Muscle layer of colon (tissue), 2 donors: ENCODE data around the gene C16orf82.

Experiments
- H3K27ac ChIP-seq: one replicate; pipeline ENCODE4 v1.7.0; 2013; ENCODE audit warnings: low read depth, mild to moderate bottlenecking, low read length, moderate library complexity
- H3K27me3 ChIP-seq, 2 donors: one replicate each; pipeline ENCODE4 v1.7.0; 2013; ENCODE audit warnings: low read length in 2 of 2, mild to moderate bottlenecking in 2 of 2; ENCODE audit not compliant: insufficient read depth in 2 of 2, control insufficient read depth in 1 of 2
- H3K36me3 ChIP-seq: one replicate; pipeline ENCODE4 v1.7.0; 2013; ENCODE audit warnings: mild to moderate bottlenecking, low read length; ENCODE audit not compliant: insufficient read depth
- H3K4me1 ChIP-seq: one replicate; pipeline ENCODE4 v1.7.0; 2013; ENCODE audit warnings: mild to moderate bottlenecking, low read length; ENCODE audit not compliant: insufficient read depth
- H3K4me3 ChIP-seq, 2 donors: one replicate each; pipeline ENCODE4 v1.7.0; 2013; ENCODE audit warnings: low read length in 2 of 2, low read depth in 1 of 2, mild to moderate bottlenecking in 1 of 2, moderate library complexity in 1 of 2
- H3K9ac ChIP-seq: one replicate; pipeline ENCODE4 v1.7.0; 2013; ENCODE audit warnings: low read length
- H3K9me3 ChIP-seq: one replicate; pipeline ENCODE4 v1.7.0; 2013; ENCODE audit warnings: mild to moderate bottlenecking, low read length
- donor health status: abdominal sarcoma.
- donor health status: Adenocarcinoma of cecum.

C16orf82 gene

GRCh38 chr16:27066668-27067537 is at the start of gene C16orf82:
C16orf82 (plus strand) TSS chr16:27066927.
- no peak within 1 kb of the TSS for H3K27ac ChIP-seq
- no peak within 1 kb of the TSS for H3K9ac ChIP-seq
- no peaks in the 10 kb centered on the region for H3K36me3 ChIP-seq
- H3K9me3 ChIP-seq = no peaks in the 10 kb centered on the region
- H3K27me3 ChIP-seq = peaks cover 0 to 12% of the 10 kb centered on the region in 2 donors
- H3K4me3 ChIP-seq = no peak within 1 kb of the TSS
- no peaks in the 10 kb centered on the region for H3K4me1 ChIP-seq

GRCh38 chr16:27020031-27020430 is 46.7 kb upstream of the C16orf82 start:
- Histone ChIP-seq H3K27ac (no peak overlapping the region), H3K9ac (no peak overlapping the region), H3K4me3 (no peak overlapping the region), H3K4me1 (no peaks in the 10 kb centered on the region), H3K27me3 (no peaks in the 10 kb centered on the region), H3K36me3 (no peaks in the 10 kb centered on the region), H3K9me3 (no peaks in the 10 kb centered on the region)

GRCh38 chr16:27024010-27024409 is 42.7 kb upstream of the C16orf82 start:
- Histone ChIP-seq H3K4me3 (no peak overlapping the region), H3K4me1 (no peaks in the 10 kb centered on the region), H3K36me3 (no peaks in the 10 kb centered on the region), H3K27me3 (no peaks in the 10 kb centered on the region), H3K9ac (no peak overlapping the region), H3K9me3 (no peaks in the 10 kb centered on the region), H3K27ac (no peak overlapping the region)

- Histone ChIP-seq H3K27me3 (no peaks in the 10 kb centered on the region), H3K4me1 (no peaks in the 10 kb centered on the region), H3K36me3 (no peaks in the 10 kb centered on the region), H3K9me3 (no peaks in the 10 kb centered on the region), H3K9ac (no peak overlapping the region), H3K27ac (no peak overlapping the region), H3K4me3 (no peak overlapping the region)
Measured at GRCh38 chr16:27025581-27025980, 41.1 kb upstream of the C16orf82 start.

GRCh38 chr16:27027971-27028370 is 38.8 kb upstream of the C16orf82 start:
- no peak overlapping the region for H3K27ac ChIP-seq
- H3K4me1 ChIP-seq = no peaks in the 10 kb centered on the region
- no peaks in the 10 kb centered on the region for H3K36me3 ChIP-seq
- no peak overlapping the region for H3K9ac ChIP-seq
- no peak overlapping the region for H3K4me3 ChIP-seq
- H3K9me3 ChIP-seq = no peaks in the 10 kb centered on the region
- no peaks in the 10 kb centered on the region for H3K27me3 ChIP-seq

- H3K9me3 ChIP-seq = no peaks in the 10 kb centered on the region
- H3K4me3 ChIP-seq = no peak overlapping the region
- H3K36me3 ChIP-seq = no peaks in the 10 kb centered on the region
- no peaks in the 10 kb centered on the region for H3K4me1 ChIP-seq
- no peaks in the 10 kb centered on the region for H3K27me3 ChIP-seq
- no peak overlapping the region for H3K27ac ChIP-seq
- no peak overlapping the region for H3K9ac ChIP-seq
Measured at GRCh38 chr16:27028591-27029110, 38.1 kb upstream of the C16orf82 start.

GRCh38 chr16:27029525-27029924 is 37.2 kb upstream of the C16orf82 start:
- H3K9ac ChIP-seq = no peak overlapping the region
- no peak overlapping the region for H3K27ac ChIP-seq
- H3K36me3 ChIP-seq = no peaks in the 10 kb centered on the region
- no peak overlapping the region for H3K4me3 ChIP-seq
- H3K27me3 ChIP-seq = no peaks in the 10 kb centered on the region
- H3K4me1 ChIP-seq = no peaks in the 10 kb centered on the region
- no peaks in the 10 kb centered on the region for H3K9me3 ChIP-seq

- H3K27ac ChIP-seq = no peak overlapping the region
Measured at GRCh38 chr16:27033281-27033979, 33.3 kb upstream of the C16orf82 start.

GRCh38 chr16:27040732-27041131 is 26.0 kb upstream of the C16orf82 start:
- Histone ChIP-seq H3K4me1 (no peaks in the 10 kb centered on the region), H3K27ac (no peak overlapping the region), H3K4me3 (no peak overlapping the region), H3K9ac (no peak overlapping the region), H3K27me3 (no peaks in the 10 kb centered on the region), H3K9me3 (no peaks in the 10 kb centered on the region), H3K36me3 (no peaks in the 10 kb centered on the region)

More at GRCh38 chr16:27033281-27033979, 33.3 kb upstream of the C16orf82 start:
- no peaks in the 10 kb centered on the region for H3K4me1 ChIP-seq
- H3K27me3 ChIP-seq = no peaks in the 10 kb centered on the region
- no peak overlapping the region for H3K4me3 ChIP-seq
- no peaks in the 10 kb centered on the region for H3K9me3 ChIP-seq
- no peaks in the 10 kb centered on the region for H3K36me3 ChIP-seq
- H3K9ac ChIP-seq = no peak overlapping the region

GRCh38 chr16:27046958-27047518 is 19.7 kb upstream of the C16orf82 start:
- H3K36me3 ChIP-seq = no peaks in the 10 kb centered on the region
- no peaks in the 10 kb centered on the region for H3K27me3 ChIP-seq
- no peak overlapping the region for H3K9ac ChIP-seq
- no peaks in the 10 kb centered on the region for H3K4me1 ChIP-seq
- H3K9me3 ChIP-seq = no peaks in the 10 kb centered on the region
- H3K4me3 ChIP-seq = no peak overlapping the region
- no peak overlapping the region for H3K27ac ChIP-seq

GRCh38 chr16:27048316-27048715 is 18.4 kb upstream of the C16orf82 start:
- H3K9me3 ChIP-seq = no peaks in the 10 kb centered on the region
- no peak overlapping the region for H3K4me3 ChIP-seq
- no peaks in the 10 kb centered on the region for H3K4me1 ChIP-seq
- no peak overlapping the region for H3K9ac ChIP-seq
- no peak overlapping the region for H3K27ac ChIP-seq
- H3K27me3 ChIP-seq = no peaks in the 10 kb centered on the region
- no peaks in the 10 kb centered on the region for H3K36me3 ChIP-seq
